HEK293 (cell line): ENCODE results near the gene RACK1.
"Not testable (repeated sequence)": the region's sequence is repeated elsewhere in the genome, so short reads cannot be mapped to it uniquely, and the experiment has no call there.

Experiments
- ZBTB21 ChIP-seq: fragments of 450-650 bp; formaldehyde crosslinking; IDR thresholded peaks from 2 replicates; pipeline ENCODE4 v1.5.1; 2017; ENCODE audit warnings: missing biosample characterization, missing genetic modification characterization
- ZNF223 ChIP-seq: fragments of 450-650 bp; formaldehyde crosslinking; IDR thresholded peaks from 2 replicates; pipeline ENCODE4 v1.5.1; 2016; ENCODE audit warnings: missing biosample characterization, missing genetic modification characterization
- ZNF501 ChIP-seq: fragments of 450-650 bp; formaldehyde crosslinking; IDR thresholded peaks from 2 replicates; pipeline ENCODE4 v1.5.1; 2016; ENCODE audit warnings: missing biosample characterization, missing genetic modification characterization
- TF ChIP-seq, protein P1 (sequence below): fragments of 450-650 bp; formaldehyde crosslinking; IDR thresholded peaks from 2 replicates; pipeline ENCODE4 v1.5.1; 2016; ENCODE audit warnings: missing biosample characterization, missing genetic modification characterization
- TF ChIP-seq, protein P2 (sequence below): fragments of 450-650 bp; formaldehyde crosslinking; IDR thresholded peaks from 2 replicates; pipeline ENCODE4 v1.5.1; 2016; ENCODE audit warnings: missing biosample characterization, missing genetic modification characterization
- TF ChIP-seq, protein P3 (sequence below): fragments of 450-650 bp; formaldehyde crosslinking; IDR thresholded peaks from 2 replicates; pipeline ENCODE4 v1.5.1; 2017; ENCODE audit warnings: missing biosample characterization, mild to moderate bottlenecking, missing genetic modification characterization, moderate library complexity
- TF ChIP-seq, protein P4 (sequence below): sonication (generic); formaldehyde crosslinking; IDR thresholded peaks from 2 replicates; pipeline ENCODE4 v1.8.1; 2022; ENCODE audit warnings: mild to moderate bottlenecking, moderate library complexity, missing genetic modification reagents
- TF ChIP-seq, protein P5 (sequence below): fragments of 450-650 bp; formaldehyde crosslinking; IDR thresholded peaks from 2 replicates; pipeline ENCODE4 v1.5.1; 2016; ENCODE audit warnings: missing biosample characterization, missing genetic modification characterization, borderline replicate concordance

DNA sequence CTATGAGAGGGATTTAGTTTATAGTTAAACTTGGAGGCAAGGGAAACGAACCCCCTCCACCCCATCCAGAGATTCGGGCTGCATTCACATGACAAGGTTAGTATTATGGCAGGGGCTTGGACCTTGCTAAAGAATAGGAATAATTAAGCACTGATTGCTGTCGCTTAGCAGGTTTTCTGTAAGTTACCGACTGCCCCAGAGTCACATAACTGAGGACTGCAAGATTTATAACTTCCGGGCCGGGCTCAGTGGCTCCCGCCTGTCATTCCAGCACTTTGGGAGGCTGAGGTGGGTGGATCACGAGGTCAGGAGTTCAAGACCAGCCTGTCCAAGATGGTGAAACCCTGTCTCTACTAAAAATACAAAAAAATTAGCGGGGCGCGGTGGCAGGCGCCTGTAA, 24.2 kb upstream of the RACK1 start:
- TF ChIP-seq ZBTB21 (tag by site-specific recombination); ZNF223; ZNF501 (tag by site-specific recombination): not testable (repeated sequence)
- TF ChIP-seq, protein P1, sequence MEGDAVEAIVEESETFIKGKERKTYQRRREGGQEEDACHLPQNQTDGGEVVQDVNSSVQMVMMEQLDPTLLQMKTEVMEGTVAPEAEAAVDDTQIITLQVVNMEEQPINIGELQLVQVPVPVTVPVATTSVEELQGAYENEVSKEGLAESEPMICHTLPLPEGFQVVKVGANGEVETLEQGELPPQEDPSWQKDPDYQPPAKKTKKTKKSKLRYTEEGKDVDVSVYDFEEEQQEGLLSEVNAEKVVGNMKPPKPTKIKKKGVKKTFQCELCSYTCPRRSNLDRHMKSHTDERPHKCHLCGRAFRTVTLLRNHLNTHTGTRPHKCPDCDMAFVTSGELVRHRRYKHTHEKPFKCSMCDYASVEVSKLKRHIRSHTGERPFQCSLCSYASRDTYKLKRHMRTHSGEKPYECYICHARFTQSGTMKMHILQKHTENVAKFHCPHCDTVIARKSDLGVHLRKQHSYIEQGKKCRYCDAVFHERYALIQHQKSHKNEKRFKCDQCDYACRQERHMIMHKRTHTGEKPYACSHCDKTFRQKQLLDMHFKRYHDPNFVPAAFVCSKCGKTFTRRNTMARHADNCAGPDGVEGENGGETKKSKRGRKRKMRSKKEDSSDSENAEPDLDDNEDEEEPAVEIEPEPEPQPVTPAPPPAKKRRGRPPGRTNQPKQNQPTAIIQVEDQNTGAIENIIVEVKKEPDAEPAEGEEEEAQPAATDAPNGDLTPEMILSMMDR (tag by site-specific recombination), result not testable (repeated sequence)
- TF ChIP-seq, protein P2, sequence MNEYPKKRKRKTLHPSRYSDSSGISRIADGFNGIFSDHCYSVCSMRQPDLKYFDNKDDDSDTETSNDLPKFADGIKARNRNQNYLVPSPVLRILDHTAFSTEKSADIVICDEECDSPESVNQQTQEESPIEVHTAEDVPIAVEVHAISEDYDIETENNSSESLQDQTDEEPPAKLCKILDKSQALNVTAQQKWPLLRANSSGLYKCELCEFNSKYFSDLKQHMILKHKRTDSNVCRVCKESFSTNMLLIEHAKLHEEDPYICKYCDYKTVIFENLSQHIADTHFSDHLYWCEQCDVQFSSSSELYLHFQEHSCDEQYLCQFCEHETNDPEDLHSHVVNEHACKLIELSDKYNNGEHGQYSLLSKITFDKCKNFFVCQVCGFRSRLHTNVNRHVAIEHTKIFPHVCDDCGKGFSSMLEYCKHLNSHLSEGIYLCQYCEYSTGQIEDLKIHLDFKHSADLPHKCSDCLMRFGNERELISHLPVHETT (tag by site-specific recombination), result not testable (repeated sequence)
- TF ChIP-seq, protein P3, sequence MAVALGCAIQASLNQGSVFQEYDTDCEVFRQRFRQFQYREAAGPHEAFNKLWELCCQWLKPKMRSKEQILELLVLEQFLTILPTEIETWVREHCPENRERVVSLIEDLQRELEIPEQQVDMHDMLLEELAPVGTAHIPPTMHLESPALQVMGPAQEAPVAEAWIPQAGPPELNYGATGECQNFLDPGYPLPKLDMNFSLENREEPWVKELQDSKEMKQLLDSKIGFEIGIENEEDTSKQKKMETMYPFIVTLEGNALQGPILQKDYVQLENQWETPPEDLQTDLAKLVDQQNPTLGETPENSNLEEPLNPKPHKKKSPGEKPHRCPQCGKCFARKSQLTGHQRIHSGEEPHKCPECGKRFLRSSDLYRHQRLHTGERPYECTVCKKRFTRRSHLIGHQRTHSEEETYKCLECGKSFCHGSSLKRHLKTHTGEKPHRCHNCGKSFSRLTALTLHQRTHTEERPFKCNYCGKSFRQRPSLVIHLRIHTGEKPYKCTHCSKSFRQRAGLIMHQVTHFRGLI, result not testable (repeated sequence)
- TF ChIP-seq, protein P4, sequence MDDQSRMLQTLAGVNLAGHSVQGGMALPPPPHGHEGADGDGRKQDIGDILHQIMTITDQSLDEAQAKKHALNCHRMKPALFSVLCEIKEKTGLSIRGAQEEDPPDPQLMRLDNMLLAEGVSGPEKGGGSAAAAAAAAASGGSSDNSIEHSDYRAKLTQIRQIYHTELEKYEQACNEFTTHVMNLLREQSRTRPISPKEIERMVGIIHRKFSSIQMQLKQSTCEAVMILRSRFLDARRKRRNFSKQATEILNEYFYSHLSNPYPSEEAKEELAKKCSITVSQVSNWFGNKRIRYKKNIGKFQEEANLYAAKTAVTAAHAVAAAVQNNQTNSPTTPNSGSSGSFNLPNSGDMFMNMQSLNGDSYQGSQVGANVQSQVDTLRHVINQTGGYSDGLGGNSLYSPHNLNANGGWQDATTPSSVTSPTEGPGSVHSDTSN, result not testable (repeated sequence)
- TF ChIP-seq, protein P5, sequence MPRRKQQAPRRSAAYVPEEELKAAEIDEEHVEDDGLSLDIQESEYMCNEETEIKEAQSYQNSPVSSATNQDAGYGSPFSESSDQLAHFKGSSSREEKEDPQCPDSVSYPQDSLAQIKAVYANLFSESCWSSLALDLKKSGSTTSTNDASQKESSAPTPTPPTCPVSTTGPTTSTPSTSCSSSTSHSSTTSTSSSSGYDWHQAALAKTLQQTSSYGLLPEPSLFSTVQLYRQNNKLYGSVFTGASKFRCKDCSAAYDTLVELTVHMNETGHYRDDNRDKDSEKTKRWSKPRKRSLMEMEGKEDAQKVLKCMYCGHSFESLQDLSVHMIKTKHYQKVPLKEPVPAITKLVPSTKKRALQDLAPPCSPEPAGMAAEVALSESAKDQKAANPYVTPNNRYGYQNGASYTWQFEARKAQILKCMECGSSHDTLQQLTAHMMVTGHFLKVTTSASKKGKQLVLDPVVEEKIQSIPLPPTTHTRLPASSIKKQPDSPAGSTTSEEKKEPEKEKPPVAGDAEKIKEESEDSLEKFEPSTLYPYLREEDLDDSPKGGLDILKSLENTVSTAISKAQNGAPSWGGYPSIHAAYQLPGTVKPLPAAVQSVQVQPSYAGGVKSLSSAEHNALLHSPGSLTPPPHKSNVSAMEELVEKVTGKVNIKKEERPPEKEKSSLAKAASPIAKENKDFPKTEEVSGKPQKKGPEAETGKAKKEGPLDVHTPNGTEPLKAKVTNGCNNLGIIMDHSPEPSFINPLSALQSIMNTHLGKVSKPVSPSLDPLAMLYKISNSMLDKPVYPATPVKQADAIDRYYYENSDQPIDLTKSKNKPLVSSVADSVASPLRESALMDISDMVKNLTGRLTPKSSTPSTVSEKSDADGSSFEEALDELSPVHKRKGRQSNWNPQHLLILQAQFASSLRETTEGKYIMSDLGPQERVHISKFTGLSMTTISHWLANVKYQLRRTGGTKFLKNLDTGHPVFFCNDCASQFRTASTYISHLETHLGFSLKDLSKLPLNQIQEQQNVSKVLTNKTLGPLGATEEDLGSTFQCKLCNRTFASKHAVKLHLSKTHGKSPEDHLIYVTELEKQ, result not testable (repeated sequence)
